AG09309 (cell line): ENCODE measurements around the gene CUL7.

Experiments
- DNase-seq: peaks from one replicate; pipeline ENCODE4 v3.0.0-alpha.2; 2010; ENCODE audit warnings: low read depth
- H3K4me3 ChIP-seq: 2 replicates; pipeline ENCODE4 v1.5.1; 2011; ENCODE audit warnings: mild to moderate bottlenecking, low read depth, low read length, moderate library complexity; ENCODE audit not compliant: control insufficient read depth
- CTCF ChIP-seq: IDR thresholded peaks from 2 replicates; pipeline ENCODE4 v1.5.1; 2011; ENCODE audit warnings: mild to moderate bottlenecking, low read depth, low read length, inconsistent platforms; ENCODE audit not compliant: insufficient read depth, control insufficient read depth; ENCODE audit errors: missing control alignments

The CUL7 gene

GRCh38 chr6:43037197-43037596 lies 16.5 kb downstream of the CUL7 start:
- no peak overlapping the region for H3K4me3 ChIP-seq
- DNase-seq, result no peak
- no peak for TF ChIP-seq CTCF

GRCh38 chr6:43036712-43037111 lies 16.9 kb downstream of the CUL7 start:
- no peak for DNase-seq
- no peak for TF ChIP-seq CTCF
- no peak overlapping the region for H3K4me3 ChIP-seq

- H3K4me3 ChIP-seq, result no peak overlapping the region
- TF ChIP-seq CTCF, result no peak
These were observed 18.0 kb downstream of the CUL7 start for GRCh38 chr6:43035495-43036194.

GRCh38 chr6:43034190-43034525 lies 19.5 kb downstream of the CUL7 start:
- DNase-seq, result no peak
- TF ChIP-seq CTCF, result no peak
- H3K4me3 ChIP-seq, result no peak overlapping the region

More at GRCh38 chr6:43035495-43036194, 18.0 kb downstream of the CUL7 start:
- DNase-seq, result no peak

- no peak for DNase-seq
- H3K4me3 ChIP-seq, result no peak overlapping the region
- no peak for TF ChIP-seq CTCF
These were observed 20.0 kb downstream of the CUL7 start for GRCh38 chr6:43033496-43034189.

- no peak for DNase-seq
- TF ChIP-seq CTCF, result no peak
- no peak overlapping the region for H3K4me3 ChIP-seq
These were observed 21.3 kb downstream of the CUL7 start for GRCh38 chr6:43032326-43032725.
